Activated naive CD8-positive, alpha-beta T cell treated with anti-CD3 and anti-CD28 coated beads, Interleukin-2, amount 10 ng/mL, durations not matched to agents 7 days and 5 days (primary cell): Measurements from ENCODE around the gene DNAI2. TPM values are rescaled to one million over a fixed set of nuclear protein-coding genes. Genes with fewer than 3 reads are reported as not detected.

Experiments used
- ATAC-seq: fragments of 150-1000 bp; cut with Tn5 transposase; one replicate; pipeline ENCODE4 v1.10.0; 2021; ENCODE audit warnings: low read depth, moderate library complexity
- POLR2A ChIA-PET: fragments of 350-600 bp; sonication (Branson Sonifier 250); formaldehyde crosslinking; loops from one replicate; lab custom pipeline; 2021; ENCODE audit warnings: antibody characterized with exemption; lab: Charles Lee
- DNase-seq: peaks from one replicate; pipeline ENCODE4 v3.0.0; 2021
- H3K27ac Mint-ChIP-seq: one replicate; pipeline ENCODE4 v1.8.0; 2022; ENCODE audit warnings: mild to moderate bottlenecking, mixed read lengths
- H3K27me3 Mint-ChIP-seq: one replicate; pipeline ENCODE4 v1.8.0; 2022; ENCODE audit warnings: mild to moderate bottlenecking, moderate library complexity, mixed read lengths
- H3K36me3 Mint-ChIP-seq: one replicate; pipeline ENCODE4 v1.8.0; 2021; ENCODE audit warnings: mild to moderate bottlenecking, mixed read lengths
- H3K4me1 Mint-ChIP-seq: one replicate; pipeline ENCODE4 v1.8.0; 2021; ENCODE audit warnings: mixed read lengths
- H3K4me3 Mint-ChIP-seq: one replicate; pipeline ENCODE4 v1.8.0; 2022; ENCODE audit warnings: mild to moderate bottlenecking, moderate library complexity, mixed read lengths
- H3K9me3 Mint-ChIP-seq: one replicate; pipeline ENCODE4 v1.8.0; 2021; ENCODE audit warnings: mixed read lengths
- total RNA-seq, 2 experiments: library from RNA; stranded (reverse); gene quantifications; one replicate each; pipeline ENCODE4 v1.2.3, GENCODE V29; 2021

DNAI2 gene
- total RNA-seq, 2 experiments from 2014 or later, result 1.2 to 1.6 TPM

DNA sequence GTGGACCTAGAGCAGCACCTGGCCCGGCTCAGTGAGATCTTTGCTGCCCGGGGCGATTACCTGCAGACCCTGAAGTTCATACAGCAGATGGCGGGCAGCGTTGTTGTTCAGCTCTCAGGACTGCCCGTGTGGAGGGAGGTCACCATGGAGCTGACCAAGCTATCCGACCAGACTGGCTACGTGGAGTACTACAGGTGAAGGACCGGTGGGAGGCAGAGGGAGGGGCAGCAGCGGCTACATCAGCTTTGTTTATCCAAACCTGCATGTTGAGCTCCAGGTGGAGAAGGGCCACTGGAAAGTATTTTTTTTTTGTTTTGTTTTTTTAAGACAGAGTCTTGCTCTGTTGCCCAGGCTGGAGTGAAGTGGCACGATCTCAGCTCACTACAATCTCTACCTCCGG lies 36.7 kb upstream of the DNAI2 start:
- no peaks in the 10 kb centered on the region for H3K27me3 Mint-ChIP-seq
- H3K4me1 Mint-ChIP-seq, result peaks cover 1% of the 10 kb centered on the region
- no peak for DNase-seq
- H3K9me3 Mint-ChIP-seq, result no peaks in the 10 kb centered on the region
- POLR2A ChIA-PET, result interaction anchor here (0.6 kb wide), 1 partner anchor 73 kb away, joined by 3 read pairs; no protein-coding TSS in a partner anchor
- no peaks in the 10 kb centered on the region for H3K36me3 Mint-ChIP-seq
- no peak for ATAC-seq
- no peak overlapping the region for H3K4me3 Mint-ChIP-seq
- H3K27ac Mint-ChIP-seq, result no peak overlapping the region

DNA sequence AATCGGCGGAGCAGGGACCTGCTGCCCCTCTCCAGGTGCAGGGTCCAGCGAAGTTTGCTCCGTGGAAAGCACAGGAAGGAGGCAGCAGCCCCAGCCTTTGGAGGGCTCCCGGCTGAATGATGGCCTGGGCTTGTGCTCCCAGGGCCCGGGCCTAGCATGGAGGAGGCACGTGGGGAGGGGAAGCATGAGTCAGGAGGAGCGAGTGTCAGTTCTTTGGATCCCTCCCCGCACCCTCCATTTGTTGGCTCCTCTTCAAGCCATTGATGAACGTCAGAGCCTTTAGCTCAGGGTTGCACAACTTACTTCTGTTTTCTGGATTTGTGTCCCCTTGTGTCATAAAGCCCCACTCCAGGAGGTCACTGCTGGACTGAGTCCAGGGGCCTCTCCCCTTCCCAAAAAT lies 34.9 kb upstream of the DNAI2 start:
- Mint-ChIP-seq H3K4me1 (peaks cover 1% of the 10 kb centered on the region), H3K36me3 (no peaks in the 10 kb centered on the region), H3K27ac (no peak overlapping the region), H3K4me3 (no peak overlapping the region), H3K27me3 (no peaks in the 10 kb centered on the region), H3K9me3 (no peaks in the 10 kb centered on the region)
- DNase-seq, result no peak
- ATAC-seq, result no peak
- POLR2A ChIA-PET, result interaction anchor here (0.5 kb wide), 1 partner anchor 1359 kb away, joined by 3 read pairs; no protein-coding TSS in a partner anchor

GRCh38 chr17:74240618-74241205 lies 33.3 kb upstream of the DNAI2 start:
- DNase-seq, result no peak
- H3K27ac Mint-ChIP-seq, result no peak overlapping the region
- no peaks in the 10 kb centered on the region for H3K27me3 Mint-ChIP-seq
- H3K36me3 Mint-ChIP-seq, result no peaks in the 10 kb centered on the region
- H3K4me1 Mint-ChIP-seq, result no peaks in the 10 kb centered on the region
- no peaks in the 10 kb centered on the region for H3K9me3 Mint-ChIP-seq
- no peak overlapping the region for H3K4me3 Mint-ChIP-seq
- POLR2A ChIA-PET, result no interaction called here
- no peak for ATAC-seq

GRCh38 chr17:74241431-74241830 lies 32.6 kb upstream of the DNAI2 start:
- H3K27me3 Mint-ChIP-seq, result no peaks in the 10 kb centered on the region
- H3K27ac Mint-ChIP-seq, result no peak overlapping the region
- peaks cover 1% of the 10 kb centered on the region for H3K4me1 Mint-ChIP-seq
- H3K36me3 Mint-ChIP-seq, result no peaks in the 10 kb centered on the region
- ATAC-seq, result no peak
- no peaks in the 10 kb centered on the region for H3K9me3 Mint-ChIP-seq
- POLR2A ChIA-PET, result no interaction called here
- no peak overlapping the region for H3K4me3 Mint-ChIP-seq
- no peak for DNase-seq

- H3K36me3 Mint-ChIP-seq, result peaks cover 2% of the 10 kb centered on the region
- no peaks in the 10 kb centered on the region for H3K9me3 Mint-ChIP-seq
These were observed 32.2 kb upstream of the DNAI2 start for GRCh38 chr17:74241847-74242246.

DNA sequence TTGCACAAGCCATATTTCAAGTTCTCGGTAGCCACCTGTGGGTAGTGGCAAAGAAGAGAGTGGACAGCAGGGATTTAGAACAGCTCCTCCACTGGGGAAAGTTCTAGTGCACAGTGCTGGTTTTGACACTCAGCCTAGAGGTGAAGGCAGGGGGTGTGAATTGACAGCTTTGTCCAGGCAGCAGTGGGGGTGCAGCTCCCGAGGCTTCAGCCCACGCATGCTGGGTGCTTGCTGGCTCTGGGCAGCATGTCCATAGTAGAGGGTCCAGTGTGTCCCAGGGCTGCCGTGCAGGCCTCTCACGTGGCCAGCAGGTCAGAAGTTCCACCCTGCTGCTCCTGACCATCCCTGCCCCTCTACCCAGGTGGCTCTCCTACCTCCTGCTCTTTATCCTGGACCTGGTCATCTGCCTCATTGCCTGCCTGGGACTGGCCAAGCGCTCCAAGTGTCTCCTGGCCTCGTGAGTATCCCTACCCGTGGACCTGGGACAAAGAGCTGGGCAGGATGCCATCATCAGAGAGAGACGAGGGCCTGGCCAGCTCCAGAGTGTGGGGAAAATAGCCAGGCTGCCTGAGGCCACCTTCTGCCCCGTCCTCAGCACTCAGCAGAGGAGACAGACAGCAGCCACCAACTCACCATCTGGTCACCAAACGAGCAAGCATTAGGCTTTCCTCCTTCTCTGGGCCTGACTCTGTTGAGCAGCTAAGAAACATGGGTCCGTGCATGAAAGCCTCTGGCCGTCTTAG lies 30.9 kb upstream of the DNAI2 start:
- no peak for ATAC-seq
- no peak overlapping the region for H3K4me3 Mint-ChIP-seq
- POLR2A ChIA-PET, result no interaction called here
- DNase-seq, result no peak
- no peaks in the 10 kb centered on the region for H3K27me3 Mint-ChIP-seq
- peaks cover 2% of the 10 kb centered on the region for H3K36me3 Mint-ChIP-seq
- no peak overlapping the region for H3K27ac Mint-ChIP-seq
- H3K4me1 Mint-ChIP-seq, result peaks cover 1% of the 10 kb centered on the region
- H3K9me3 Mint-ChIP-seq, result no peaks in the 10 kb centered on the region

More at GRCh38 chr17:74241847-74242246, 32.2 kb upstream of the DNAI2 start:
- Mint-ChIP-seq H3K4me1 (peaks cover 1% of the 10 kb centered on the region), H3K27ac (no peak overlapping the region), H3K4me3 (no peak overlapping the region), H3K27me3 (no peaks in the 10 kb centered on the region)
- DNase-seq (no peak), ATAC-seq (no peak)
- POLR2A ChIA-PET, result no interaction called here

DNA sequence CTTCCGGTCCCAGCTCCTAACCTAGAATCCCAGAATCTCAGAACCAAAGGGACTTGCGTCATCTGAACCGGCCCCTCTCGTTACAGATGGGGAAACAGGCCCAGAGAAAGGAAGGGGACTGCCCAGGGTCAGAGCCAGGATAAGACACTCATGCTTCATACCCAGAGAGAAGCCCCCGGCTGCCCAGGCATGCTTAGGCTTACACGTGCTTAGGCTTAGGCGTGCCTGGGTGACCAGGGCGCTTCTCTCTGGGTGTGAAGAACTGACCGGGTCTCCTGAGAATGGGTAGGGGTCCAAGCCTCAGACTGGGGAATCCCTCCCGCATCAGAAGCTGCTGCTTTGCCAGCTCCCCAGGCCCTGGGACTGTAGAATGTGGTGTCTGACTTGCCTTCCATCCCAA lies 29.9 kb upstream of the DNAI2 start:
- H3K27ac Mint-ChIP-seq, result no peak overlapping the region
- DNase-seq (no peak), ATAC-seq (no peak)
- no peak overlapping the region for H3K4me3 Mint-ChIP-seq
- POLR2A ChIA-PET, result no interaction called here
- no peaks in the 10 kb centered on the region for H3K9me3 Mint-ChIP-seq
- H3K27me3 Mint-ChIP-seq, result no peaks in the 10 kb centered on the region
- peaks cover 2% of the 10 kb centered on the region for H3K36me3 Mint-ChIP-seq
- H3K4me1 Mint-ChIP-seq, result peaks cover 1% of the 10 kb centered on the region

DNA sequence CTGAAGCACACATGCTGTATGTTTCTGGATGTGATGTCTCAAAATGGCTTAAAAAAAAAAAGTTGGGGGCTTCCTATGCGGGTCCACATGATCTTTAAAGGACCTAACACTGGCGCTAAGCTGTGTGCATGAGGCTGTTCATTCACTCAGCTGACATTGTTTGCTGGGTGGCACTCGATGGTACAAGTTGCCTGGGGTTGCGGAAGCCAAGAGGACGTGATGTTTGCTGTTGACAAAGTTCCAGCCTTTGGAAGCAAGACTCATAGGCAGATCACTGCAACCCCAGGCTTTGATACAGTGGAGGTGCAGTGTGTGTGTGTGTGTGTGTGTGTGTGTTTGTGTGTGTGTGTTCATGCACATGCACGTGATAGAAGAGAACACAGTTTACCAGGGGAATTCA lies 29.5 kb upstream of the DNAI2 start:
- no peak for ATAC-seq
- no peak overlapping the region for H3K27ac Mint-ChIP-seq

GRCh38 chr17:74245145-74245831 lies 28.7 kb upstream of the DNAI2 start:
- POLR2A ChIA-PET, result interaction anchor here (1.2 kb wide), 1 partner anchor 15 kb away, joined by 4 read pairs; no protein-coding TSS in a partner anchor
- peaks cover 4% of the 10 kb centered on the region for H3K4me1 Mint-ChIP-seq
- no peak for ATAC-seq
- no peak overlapping the region for H3K4me3 Mint-ChIP-seq
- no peaks in the 10 kb centered on the region for H3K27me3 Mint-ChIP-seq
- DNase-seq, result no peak
- no peak overlapping the region for H3K27ac Mint-ChIP-seq
- peaks cover 2% of the 10 kb centered on the region for H3K36me3 Mint-ChIP-seq
- H3K9me3 Mint-ChIP-seq, result no peaks in the 10 kb centered on the region

More for the DNA sequence above, 29.5 kb upstream of the DNAI2 start:
- Mint-ChIP-seq H3K4me3 (no peak overlapping the region), H3K36me3 (peaks cover 2% of the 10 kb centered on the region), H3K9me3 (no peaks in the 10 kb centered on the region), H3K27me3 (no peaks in the 10 kb centered on the region), H3K4me1 (peaks cover 4% of the 10 kb centered on the region)
- DNase-seq, result no peak
- POLR2A ChIA-PET, result interaction anchor here (1.2 kb wide), 1 partner anchor 14 kb away, joined by 4 read pairs; no protein-coding TSS in a partner anchor

DNA sequence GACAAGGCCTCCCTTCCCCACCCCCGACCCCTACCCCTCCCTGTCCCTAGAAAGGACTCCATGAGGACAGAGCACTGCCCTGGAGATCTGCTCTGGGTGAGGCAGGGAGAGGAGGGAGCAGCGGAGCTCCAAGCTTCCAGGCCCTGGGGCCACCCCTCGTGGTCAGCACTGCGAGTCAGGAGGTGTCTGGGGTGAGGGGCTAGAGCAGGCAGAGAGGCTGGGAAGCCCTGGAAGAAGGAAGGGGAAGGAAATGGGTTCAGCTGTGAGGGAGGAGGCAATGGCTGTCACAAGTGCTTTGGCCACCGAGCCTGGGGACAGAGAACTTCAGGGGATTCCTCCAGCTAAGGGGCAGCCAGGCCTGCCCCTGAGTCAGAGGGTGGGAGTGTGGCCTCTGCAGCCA lies 28.2 kb upstream of the DNAI2 start:
- ATAC-seq (no peak), DNase-seq (no peak)
- POLR2A ChIA-PET, result no interaction called here
- H3K4me3 Mint-ChIP-seq, result no peak overlapping the region
- peaks cover 4% of the 10 kb centered on the region for H3K4me1 Mint-ChIP-seq
- no peaks in the 10 kb centered on the region for H3K27me3 Mint-ChIP-seq
- H3K27ac Mint-ChIP-seq, result no peak overlapping the region
- H3K36me3 Mint-ChIP-seq, result peaks cover 2% of the 10 kb centered on the region
- H3K9me3 Mint-ChIP-seq, result no peaks in the 10 kb centered on the region

- H3K27ac Mint-ChIP-seq, result no peak overlapping the region
- H3K9me3 Mint-ChIP-seq, result no peaks in the 10 kb centered on the region
- POLR2A ChIA-PET, result interaction anchor here (0.9 kb wide), 1 partner anchor 25 kb away, joined by 3 read pairs; no protein-coding TSS in a partner anchor
- no peak for DNase-seq
- no peaks in the 10 kb centered on the region for H3K27me3 Mint-ChIP-seq
- ATAC-seq, result no peak
- no peak overlapping the region for H3K4me3 Mint-ChIP-seq
- H3K4me1 Mint-ChIP-seq, result peaks cover 4% of the 10 kb centered on the region
- peaks cover 2% of the 10 kb centered on the region for H3K36me3 Mint-ChIP-seq
These were observed 24.3 kb upstream of the DNAI2 start for GRCh38 chr17:74249590-74250270.

DNA sequence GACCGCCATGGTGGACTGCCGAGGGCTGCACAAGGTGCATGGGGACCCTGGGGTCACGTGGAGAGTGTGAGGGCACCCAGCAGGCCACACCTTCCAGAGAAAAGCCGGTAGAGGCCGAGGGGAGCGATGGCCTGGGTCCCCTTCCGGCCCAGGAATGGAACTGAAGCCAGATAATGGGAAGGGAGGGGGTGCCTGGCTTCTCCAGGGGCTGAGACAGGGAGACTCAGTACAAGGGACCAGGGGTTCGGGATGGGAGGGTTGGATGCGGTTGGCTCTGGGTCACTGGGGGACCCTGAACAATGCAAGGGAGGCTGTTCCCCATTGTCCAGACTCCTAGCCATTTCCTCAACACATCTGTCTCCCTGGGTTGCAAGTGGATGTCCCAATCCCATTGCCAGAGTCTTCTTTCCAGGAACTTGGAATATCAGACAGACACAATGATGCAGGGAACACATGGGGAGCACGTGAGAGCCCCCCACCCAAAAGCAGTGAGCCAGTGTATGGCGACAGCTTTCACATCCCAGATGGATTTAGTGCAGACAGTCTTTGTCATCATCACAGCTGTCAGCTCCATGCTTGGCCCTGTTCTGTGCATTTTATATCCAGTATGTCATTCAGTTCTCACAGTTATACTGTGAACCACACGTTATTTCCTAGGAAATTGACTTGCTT lies 23.6 kb upstream of the DNAI2 start:
- H3K4me3 Mint-ChIP-seq, result no peak overlapping the region
- ATAC-seq, result no peak
- no peak overlapping the region for H3K27ac Mint-ChIP-seq
- H3K4me1 Mint-ChIP-seq, result peaks cover 4% of the 10 kb centered on the region
- no peaks in the 10 kb centered on the region for H3K27me3 Mint-ChIP-seq
- peaks cover 2% of the 10 kb centered on the region for H3K36me3 Mint-ChIP-seq
- H3K9me3 Mint-ChIP-seq, result no peaks in the 10 kb centered on the region
- POLR2A ChIA-PET, result interaction anchor here (0.9 kb wide), 1 partner anchor 24 kb away, joined by 3 read pairs; no protein-coding TSS in a partner anchor
- no peak for DNase-seq

- Mint-ChIP-seq H3K27me3 (no peaks in the 10 kb centered on the region), H3K4me1 (peaks cover 3% of the 10 kb centered on the region), H3K4me3 (no peak overlapping the region), H3K36me3 (peaks cover 2% of the 10 kb centered on the region), H3K9me3 (no peaks in the 10 kb centered on the region), H3K27ac (no peak overlapping the region)
- no peak for DNase-seq
- POLR2A ChIA-PET, result no interaction called here
- no peak for ATAC-seq
These were observed 23.0 kb upstream of the DNAI2 start for GRCh38 chr17:74251051-74251450.
